Fibroblast of lung (primary cell): ENCODE data around the gene STKLD1. TPM values are rescaled to one million over a fixed set of nuclear protein-coding genes. Genes with fewer than 3 reads are reported as not detected.
"Not testable (repeated sequence)": the region's sequence is repeated elsewhere in the genome, so short reads cannot be mapped to it uniquely, and the experiment has no call there.

Source experiments
- DNase-seq, 2 donors: peaks; one replicate each; pipeline versions ENCODE4 v3.0.0 to v3.0.0-alpha.2; 2010; ENCODE audit warnings: low read depth in 2 of 2
- H2AFZ ChIP-seq: 2 replicates; pipeline ENCODE4 v1.5.1; 2012; ENCODE audit warnings: low read length, control low read depth, inconsistent platforms
- H3K27ac ChIP-seq: 2 replicates; pipeline ENCODE4 v1.5.1; 2011; ENCODE audit warnings: low read length, control low read depth; ENCODE audit not compliant: insufficient read depth
- H3K27me3 ChIP-seq: 2 replicates; pipeline ENCODE4 v1.5.1; 2011; ENCODE audit warnings: mild to moderate bottlenecking, low read length; ENCODE audit not compliant: control insufficient read depth, insufficient read depth
- H3K36me3 ChIP-seq: 2 replicates; pipeline ENCODE4 v1.5.1; 2011; ENCODE audit warnings: low read length; ENCODE audit not compliant: control insufficient read depth, insufficient read depth
- H3K4me1 ChIP-seq: 2 replicates; pipeline ENCODE4 v1.5.1; 2011; ENCODE audit warnings: low read length; ENCODE audit not compliant: control insufficient read depth, insufficient read depth; ENCODE audit errors: extremely low read depth
- H3K4me2 ChIP-seq: 2 replicates; pipeline ENCODE4 v1.5.1; 2011; ENCODE audit warnings: low read length, control low read depth; ENCODE audit not compliant: insufficient read depth; ENCODE audit errors: extremely low read depth
- H3K4me3 ChIP-seq, 4 experiments: fragments of 200-600 bp in 1 of 4; sonication (generic) in 1 of 4; replicated peaks in 1 of 4; 2 replicates each; pipeline ENCODE4 v1.5.1; 2011 to 2016; ENCODE audit warnings: low read length in 4 of 4, low read depth in 3 of 4, mild to moderate bottlenecking in 3 of 4, control low read depth in 2 of 4, inconsistent platforms in 1 of 4, mixed read lengths in 1 of 4; ENCODE audit not compliant: insufficient read depth in 1 of 4; ENCODE audit errors: control extremely low read depth in 1 of 4
- H3K79me2 ChIP-seq: 2 replicates; pipeline ENCODE4 v1.5.1; 2012; ENCODE audit warnings: mild to moderate bottlenecking, low read length, inconsistent platforms; ENCODE audit not compliant: control insufficient read depth, insufficient read depth
- H3K9ac ChIP-seq: 2 replicates; pipeline ENCODE4 v1.5.1; 2011; ENCODE audit warnings: mild to moderate bottlenecking, low read length, control low read depth; ENCODE audit not compliant: insufficient read depth
- H3K9me3 ChIP-seq: 2 replicates; pipeline ENCODE4 v1.5.1; 2012; ENCODE audit warnings: low read depth, low read length; ENCODE audit not compliant: control insufficient read depth, insufficient read depth
- H4K20me1 ChIP-seq: 2 replicates; pipeline ENCODE4 v1.5.1; 2011; ENCODE audit warnings: low read length; ENCODE audit not compliant: control insufficient read depth, insufficient read depth; ENCODE audit errors: extremely low read depth
- EZH2 ChIP-seq: IDR thresholded peaks from 2 replicates; pipeline ENCODE4 v1.5.1; 2012; ENCODE audit warnings: low read length, control low read depth, mild to moderate bottlenecking; ENCODE audit errors: missing control alignments
- polyA minus RNA-seq: library from RNA; depleted of rRNA, polyadenylated mRNA; stranded (reverse); fragments of >200 nt; gene quantifications from 2 replicates; pipeline ENCODE4 v1.2.3, GENCODE V29; 2011; ENCODE audit warnings: low replicate concordance
- polyA plus RNA-seq, 2 donors: library from polyadenylated mRNA; depleted of rRNA in 1 of 2; stranded (reverse) in 1 of 2; unstranded in 1 of 2; fragments of >200 nt; gene quantifications; 2 replicates each; pipeline ENCODE4 v1.2.1, GENCODE V29; 2011 to 2012; ENCODE audit warnings: missing spikeins in 1 of 2
- total RNA-seq: library from RNA; depleted of rRNA; stranded (reverse); fragments of >200 nt; gene quantifications from 2 replicates; pipeline ENCODE4 v1.2.1, GENCODE V29; 2014
- TF ChIP-seq, protein P1 (sequence below), 2 donors: IDR thresholded peaks in 1 of 2; conservative IDR thresholded peaks in 1 of 2; 1 replicate in 1 of 2; 2 replicates in 1 of 2; pipeline ENCODE4 v1.5.1; 2011 to 2012; ENCODE audit warnings: low read length in 2 of 2, control low read depth in 1 of 2, inconsistent platforms in 1 of 2, low read depth in 1 of 2, mild to moderate bottlenecking in 1 of 2

The STKLD1 gene
- total RNA-seq (0.51 and 0.99 TPM in 2 replicates), polyA plus RNA-seq (0.62 and 0.79 TPM in 2 replicates), polyA minus RNA-seq (1.3 TPM in 1 of 2 replicates, not detected in the other)
- polyA plus RNA-seq (2012) = 0.53 and 1.3 TPM in 2 replicates

DNA sequence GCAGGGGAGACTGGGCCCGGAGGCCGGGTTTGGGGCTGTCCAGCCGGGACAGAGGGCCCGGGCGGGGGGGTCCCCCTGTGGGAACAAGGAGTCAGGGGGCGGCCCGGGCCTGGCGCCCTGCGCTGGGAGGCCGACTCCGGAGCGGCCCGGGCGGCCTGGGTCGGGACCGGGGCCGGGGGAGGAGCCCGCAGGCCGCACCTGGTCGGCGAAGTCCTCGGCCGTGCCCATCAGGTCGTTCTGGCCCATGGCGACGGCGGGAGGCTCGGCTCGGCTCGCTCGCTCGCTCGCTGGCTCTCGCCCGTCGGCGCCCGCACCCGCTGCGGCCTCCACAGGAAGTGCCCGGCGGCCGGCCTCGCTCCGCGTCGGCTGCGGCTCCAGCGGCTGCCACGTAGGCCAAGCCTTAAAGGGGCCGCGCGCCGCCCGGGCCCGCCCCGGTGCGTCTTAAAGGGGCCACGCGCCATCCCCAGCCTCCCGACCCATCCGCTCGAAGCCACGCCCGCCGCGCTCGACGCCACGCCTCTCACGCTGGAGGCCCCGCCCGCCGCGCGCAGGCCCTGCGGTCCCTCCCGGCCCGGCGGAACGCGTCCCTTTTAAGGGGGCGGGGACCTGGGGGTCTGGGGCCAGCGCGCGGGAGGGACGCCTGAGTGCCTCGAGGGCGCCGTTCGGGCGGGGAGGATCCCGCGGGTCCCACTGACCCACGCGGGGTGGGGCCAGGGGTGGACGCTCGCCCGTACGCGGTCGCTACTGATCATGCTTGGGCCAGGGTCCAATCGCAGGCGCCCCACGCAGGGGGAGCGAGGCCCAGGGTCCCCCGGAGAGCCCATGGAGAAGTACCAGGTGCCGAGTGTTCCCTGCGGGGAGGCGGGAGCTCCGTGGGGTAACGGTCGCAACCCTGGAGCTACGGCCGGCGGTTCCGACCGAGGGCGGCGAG lies at the start of gene STKLD1, which contains the start of gene SURF4:
Gene STKLD1, plus strand, starts transcription at position 643 of the 931 bp plus-strand sequence. Its CDS starts 108 bp downstream, at position 751.
Gene SURF4, minus strand, starts transcription at position 337 of the 931 bp plus-strand sequence. Its CDS starts 91 bp downstream, at position 246.
- Histone ChIP-seq H3K36me3 (peaks cover 10% of the 10 kb centered on the region), H3K27ac (peak within 1 kb of the TSS; percentile 98), H3K4me3 (peak within 1 kb of the TSS; percentile 79 to 100 (median 96)), H4K20me1 (peaks cover 5% of the 10 kb centered on the region), H2AFZ (peak within 1 kb of the TSS; percentile 24), H3K9ac (peak within 1 kb of the TSS; percentile 97), H3K79me2 (peaks cover 48% of the 10 kb centered on the region), H3K9me3 (no peaks in the 10 kb centered on the region), H3K27me3 (no peaks in the 10 kb centered on the region), H3K4me1 (peaks cover 6% of the 10 kb centered on the region), H3K4me2 (peak within 1 kb of the TSS; percentile 77)
- peak; percentile 96 for DNase-seq
- TF ChIP-seq, protein P1, sequence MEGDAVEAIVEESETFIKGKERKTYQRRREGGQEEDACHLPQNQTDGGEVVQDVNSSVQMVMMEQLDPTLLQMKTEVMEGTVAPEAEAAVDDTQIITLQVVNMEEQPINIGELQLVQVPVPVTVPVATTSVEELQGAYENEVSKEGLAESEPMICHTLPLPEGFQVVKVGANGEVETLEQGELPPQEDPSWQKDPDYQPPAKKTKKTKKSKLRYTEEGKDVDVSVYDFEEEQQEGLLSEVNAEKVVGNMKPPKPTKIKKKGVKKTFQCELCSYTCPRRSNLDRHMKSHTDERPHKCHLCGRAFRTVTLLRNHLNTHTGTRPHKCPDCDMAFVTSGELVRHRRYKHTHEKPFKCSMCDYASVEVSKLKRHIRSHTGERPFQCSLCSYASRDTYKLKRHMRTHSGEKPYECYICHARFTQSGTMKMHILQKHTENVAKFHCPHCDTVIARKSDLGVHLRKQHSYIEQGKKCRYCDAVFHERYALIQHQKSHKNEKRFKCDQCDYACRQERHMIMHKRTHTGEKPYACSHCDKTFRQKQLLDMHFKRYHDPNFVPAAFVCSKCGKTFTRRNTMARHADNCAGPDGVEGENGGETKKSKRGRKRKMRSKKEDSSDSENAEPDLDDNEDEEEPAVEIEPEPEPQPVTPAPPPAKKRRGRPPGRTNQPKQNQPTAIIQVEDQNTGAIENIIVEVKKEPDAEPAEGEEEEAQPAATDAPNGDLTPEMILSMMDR (conservative IDR thresholded peaks at IDR 0.05 in 1 of 2, IDR thresholded peaks at IDR 0.05 in 1 of 2; ENCODE audit: low read depth in 1 of 2, low read length in 2 of 2) = no peak
- no peak for TF ChIP-seq EZH2

DNA sequence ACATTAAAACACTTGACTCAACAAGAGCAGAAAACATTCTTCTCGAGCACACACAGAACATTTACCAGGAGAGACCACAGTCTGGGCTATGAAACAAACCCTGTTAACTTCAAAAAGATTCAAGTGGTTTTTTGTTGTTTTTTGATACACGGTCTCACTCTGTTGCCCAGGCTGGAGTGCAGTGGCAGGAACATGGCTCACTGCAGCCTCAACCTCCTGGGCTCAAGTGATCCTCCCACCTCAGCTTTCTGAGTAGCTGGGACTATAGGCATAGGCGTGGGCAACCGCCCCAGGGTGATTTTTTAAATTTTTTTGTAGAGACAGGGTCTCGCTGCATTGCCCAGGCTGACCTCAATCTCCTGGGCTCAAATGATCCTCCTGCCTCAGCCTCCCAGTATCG lies 49.1 kb upstream of the STKLD1 start:
- not testable (repeated sequence) for H2AFZ ChIP-seq, H3K9ac ChIP-seq, H3K9me3 ChIP-seq, H3K79me2 ChIP-seq, H3K27ac ChIP-seq, H3K4me3 ChIP-seq, DNase-seq, H4K20me1 ChIP-seq, H3K4me2 ChIP-seq, H3K27me3 ChIP-seq, H3K4me1 ChIP-seq
- H3K36me3 ChIP-seq = peaks cover 10% of the 10 kb centered on the region

DNA sequence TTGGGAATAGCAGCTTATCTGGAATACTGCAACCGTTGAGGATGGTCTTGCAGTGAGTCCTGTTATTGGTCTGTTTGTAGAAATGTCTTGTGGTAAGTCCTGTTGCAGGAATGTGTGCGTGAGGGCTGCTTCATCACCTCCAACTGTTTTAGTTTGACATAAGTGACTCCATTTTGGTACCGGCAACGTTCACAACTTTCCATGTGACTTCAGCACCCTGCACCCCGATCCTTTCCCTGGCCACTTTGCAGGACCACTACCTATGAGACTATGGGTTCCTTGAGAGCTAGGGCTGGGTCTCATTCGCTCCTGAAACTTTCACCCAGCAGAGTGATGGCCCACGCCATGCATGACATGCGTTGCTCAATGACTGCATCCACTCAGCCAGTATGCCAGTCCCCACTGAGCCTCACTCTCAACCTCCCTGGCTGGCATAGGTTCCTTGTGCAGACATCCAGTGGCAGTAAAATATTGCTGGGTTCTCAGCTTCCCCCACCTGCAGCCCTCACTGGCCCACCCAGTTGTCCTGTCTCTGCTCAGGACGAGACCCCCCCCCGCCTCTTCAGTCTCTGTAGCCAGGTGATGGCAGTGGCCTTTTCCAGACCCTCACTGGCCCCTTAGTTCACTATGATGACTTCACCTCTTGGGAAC lies 48.2 kb upstream of the STKLD1 start:
- no peaks in the 10 kb centered on the region for H4K20me1 ChIP-seq
- no peaks in the 10 kb centered on the region for H3K79me2 ChIP-seq
- no peak overlapping the region for H3K4me3 ChIP-seq
- H3K36me3 ChIP-seq = peaks cover 16% of the 10 kb centered on the region
- H2AFZ ChIP-seq = no peak overlapping the region
- no peak overlapping the region for H3K9ac ChIP-seq
- H3K4me2 ChIP-seq = no peak overlapping the region
- no peak for DNase-seq
- no peaks in the 10 kb centered on the region for H3K27me3 ChIP-seq
- H3K9me3 ChIP-seq = no peaks in the 10 kb centered on the region
- no peaks in the 10 kb centered on the region for H3K4me1 ChIP-seq
- TF ChIP-seq, protein P1 (conservative IDR thresholded peaks at IDR 0.05 in 1 of 2, IDR thresholded peaks at IDR 0.05 in 1 of 2; ENCODE audit: low read depth in 1 of 2, low read length in 2 of 2) = no peak
- no peak for TF ChIP-seq EZH2
- no peak overlapping the region for H3K27ac ChIP-seq
